Smooth muscle cell (in vitro differentiated cells): ENCODE data around the gene HYDIN. TPM values are rescaled to one million over a fixed set of nuclear protein-coding genes. Genes with fewer than 3 reads are reported as not detected.

ENCODE experiments used
- DNase-seq: peaks from one replicate; lab custom pipeline; 2025; ENCODE audit not compliant: unreplicated experiment; lab: John Stamatoyannopoulos, UW
- H2AFZ ChIP-seq: fragments of 200-600 bp; sonication (generic); 2 replicates; pipeline ENCODE4 v1.6.0; 2016; ENCODE audit warnings: antibody characterized with exemption, low read depth, mild to moderate bottlenecking
- H3F3A ChIP-seq: fragments of 200-600 bp; sonication (generic); 2 replicates; pipeline ENCODE4 v1.6.0; 2017; ENCODE audit warnings: antibody characterized with exemption, low read depth
- H3K27ac ChIP-seq: fragments of 200-600 bp; sonication (generic); 2 replicates; pipeline ENCODE4 v1.5.1; 2016; ENCODE audit warnings: low read depth, mild to moderate bottlenecking
- H3K27me3 ChIP-seq: fragments of 200-600 bp; sonication (generic); 2 replicates; pipeline ENCODE4 v1.6.1; 2016; ENCODE audit warnings: low read depth, mild to moderate bottlenecking
- H3K36me3 ChIP-seq: fragments of 200-600 bp; sonication (generic); 2 replicates; pipeline ENCODE4 v1.5.1; 2016; ENCODE audit warnings: low read depth
- H3K4me1 ChIP-seq: fragments of 200-600 bp; sonication (generic); 2 replicates; pipeline ENCODE4 v1.5.1; 2016; ENCODE audit warnings: low read depth
- H3K4me2 ChIP-seq: fragments of 200-600 bp; sonication (generic); 2 replicates; pipeline ENCODE4 v1.6.0; 2016; ENCODE audit warnings: mild to moderate bottlenecking
- H3K4me3 ChIP-seq: fragments of 200-600 bp; sonication (generic); 2 replicates; pipeline ENCODE4 v1.5.1; 2016; ENCODE audit warnings: mild to moderate bottlenecking
- H3K79me2 ChIP-seq: fragments of 200-600 bp; sonication (generic); 2 replicates; pipeline ENCODE4 v1.6.0; 2016; ENCODE audit warnings: low read depth, mild to moderate bottlenecking
- H3K9ac ChIP-seq: fragments of 200-600 bp; sonication (generic); 2 replicates; pipeline ENCODE4 v1.6.0; 2016; ENCODE audit warnings: low read depth
- H3K9me3 ChIP-seq: fragments of 200-600 bp; sonication (generic); replicated peaks from 2 replicates; pipeline ENCODE4 v1.5.1; 2016; ENCODE audit warnings: low read depth
- H4K20me1 ChIP-seq: fragments of 200-600 bp; sonication (generic); 2 replicates; pipeline ENCODE4 v1.6.0; 2016; ENCODE audit warnings: low read depth
- WGBS: methylation state at CpG from one replicate; pipeline ENCODE4 v1.1.7; 2016; ENCODE audit warnings: low lambda C conversion rate; 5-methylcytosine and 5-hydroxymethylcytosine counted together
- polyA plus RNA-seq: library from polyadenylated mRNA; unstranded; fragments of >200 nt; fragmentation: Nextera tagmentation; extraction: Ambion mirVana; gene quantifications from 2 replicates; pipeline ENCODE4 v1.2.1, GENCODE V29; 2016
- total RNA-seq: library from RNA; depleted of rRNA; stranded (reverse); fragments of >200 nt; gene quantifications from 2 replicates; pipeline ENCODE4 v1.2.3, GENCODE V29; 2014
- TF ChIP-seq, protein P1 (sequence below): fragments of 200-600 bp; sonication (generic); IDR thresholded peaks from 2 replicates; pipeline ENCODE4 v1.5.1; 2017; ENCODE audit warnings: borderline replicate concordance, mild to moderate bottlenecking, antibody characterized with exemption; ENCODE audit not compliant: insufficient read depth, poor library complexity, severe bottlenecking

Gene HYDIN
- total RNA-seq (0.27 and 0.45 TPM in 2 replicates), polyA plus RNA-seq (0.41 and 0.70 TPM in 2 replicates)

DNA sequence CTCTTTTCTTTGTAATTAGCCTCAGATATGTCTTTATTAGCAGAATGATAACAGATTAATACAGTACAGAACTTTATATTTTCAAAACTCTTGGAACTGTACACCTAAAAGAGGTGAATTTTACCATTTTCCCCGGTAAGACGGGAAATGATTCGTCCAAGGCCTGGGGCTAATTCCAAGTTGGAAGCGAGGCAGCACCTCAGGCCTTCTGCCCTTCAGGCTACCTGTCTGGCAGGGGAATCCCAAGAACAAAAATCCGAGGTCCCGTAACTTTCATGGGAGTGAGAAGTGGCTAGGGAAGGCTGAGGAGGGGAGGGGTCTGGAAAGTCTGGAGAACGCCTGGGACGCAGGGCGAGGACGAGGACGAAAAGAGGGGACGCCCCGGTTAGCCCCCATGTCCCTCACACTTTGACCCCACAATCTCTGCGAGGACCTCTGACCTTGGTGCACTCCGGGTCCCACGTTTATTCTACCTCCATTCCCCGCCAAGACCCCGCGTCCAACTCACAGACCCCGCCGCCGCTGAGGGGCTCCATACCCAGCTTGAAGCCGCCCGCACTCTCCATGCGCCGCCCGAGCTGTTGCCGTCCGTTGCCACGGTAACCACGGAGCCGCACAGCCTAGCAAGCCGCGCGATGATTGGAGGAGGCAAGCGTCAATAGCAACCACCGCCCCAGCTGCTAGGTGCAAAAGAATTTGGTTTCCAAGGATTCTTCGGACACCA is at the start of gene HYDIN:
TSS of gene HYDIN (minus strand) at position 601 of the 724 bp plus-strand sequence. CDS start 43,827 bp downstream, outside the sequence.
- H2AFZ ChIP-seq, result peak within 1 kb of the TSS; percentile 97
- H3K9me3 ChIP-seq, result peaks cover 6% of the 10 kb centered on the region
- TF ChIP-seq, protein P1, sequence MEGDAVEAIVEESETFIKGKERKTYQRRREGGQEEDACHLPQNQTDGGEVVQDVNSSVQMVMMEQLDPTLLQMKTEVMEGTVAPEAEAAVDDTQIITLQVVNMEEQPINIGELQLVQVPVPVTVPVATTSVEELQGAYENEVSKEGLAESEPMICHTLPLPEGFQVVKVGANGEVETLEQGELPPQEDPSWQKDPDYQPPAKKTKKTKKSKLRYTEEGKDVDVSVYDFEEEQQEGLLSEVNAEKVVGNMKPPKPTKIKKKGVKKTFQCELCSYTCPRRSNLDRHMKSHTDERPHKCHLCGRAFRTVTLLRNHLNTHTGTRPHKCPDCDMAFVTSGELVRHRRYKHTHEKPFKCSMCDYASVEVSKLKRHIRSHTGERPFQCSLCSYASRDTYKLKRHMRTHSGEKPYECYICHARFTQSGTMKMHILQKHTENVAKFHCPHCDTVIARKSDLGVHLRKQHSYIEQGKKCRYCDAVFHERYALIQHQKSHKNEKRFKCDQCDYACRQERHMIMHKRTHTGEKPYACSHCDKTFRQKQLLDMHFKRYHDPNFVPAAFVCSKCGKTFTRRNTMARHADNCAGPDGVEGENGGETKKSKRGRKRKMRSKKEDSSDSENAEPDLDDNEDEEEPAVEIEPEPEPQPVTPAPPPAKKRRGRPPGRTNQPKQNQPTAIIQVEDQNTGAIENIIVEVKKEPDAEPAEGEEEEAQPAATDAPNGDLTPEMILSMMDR, result no peak
- H3K4me2 ChIP-seq, result peak within 1 kb of the TSS; percentile 84
- H3K36me3 ChIP-seq, result no peaks in the 10 kb centered on the region
- DNase-seq, result no peak
- H3K27me3 ChIP-seq, result no peaks in the 10 kb centered on the region
- H4K20me1 ChIP-seq, result no peaks in the 10 kb centered on the region
- H3K79me2 ChIP-seq, result no peaks in the 10 kb centered on the region
- H3K9ac ChIP-seq, result peak within 1 kb of the TSS; percentile 63
- H3K4me3 ChIP-seq, result peak within 1 kb of the TSS; percentile 44
- no peaks in the 10 kb centered on the region for H3F3A ChIP-seq
- WGBS, result 12% methylated on average over 37 of the region's 38 CpGs
- H3K27ac ChIP-seq, result no peak within 1 kb of the TSS
- no peaks in the 10 kb centered on the region for H3K4me1 ChIP-seq

DNA sequence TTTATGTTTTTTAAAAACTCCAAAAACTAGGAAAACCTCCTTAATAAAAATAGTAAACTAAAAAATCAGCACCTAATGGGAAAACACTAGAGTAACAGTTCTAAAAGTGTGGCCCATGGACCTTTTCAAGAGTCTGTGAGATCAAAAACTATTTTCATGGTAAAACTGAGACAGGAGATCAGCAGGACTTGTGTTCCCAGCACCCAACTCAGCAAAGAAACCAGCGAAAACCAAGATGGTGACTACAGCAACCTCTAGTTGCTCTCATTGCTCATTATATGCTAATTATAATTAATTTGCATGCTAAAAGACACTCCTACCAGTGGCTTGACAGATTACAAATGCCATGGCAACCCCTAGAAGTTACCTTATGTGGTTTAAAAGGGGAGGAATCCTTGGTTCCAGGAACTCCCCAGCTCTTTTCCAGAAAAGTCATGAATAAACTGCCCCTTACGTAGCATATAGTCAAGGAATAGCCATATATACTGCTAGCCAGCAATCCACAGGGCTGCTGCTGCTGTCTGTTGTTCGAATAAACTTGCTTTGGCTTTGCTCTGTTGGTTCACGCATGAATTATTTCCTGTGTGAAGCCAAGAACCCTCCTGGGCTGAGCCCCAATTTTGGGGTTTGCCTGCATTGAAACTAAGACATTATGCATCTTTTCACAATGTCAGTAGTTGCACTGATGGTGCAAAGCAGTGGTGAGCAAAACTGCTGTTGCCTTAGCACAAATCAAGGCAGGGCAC is 46.2 kb upstream of the HYDIN start:
- Histone ChIP-seq H3K9ac (no peak overlapping the region), H3K27ac (no peak overlapping the region), H3F3A (no peaks in the 10 kb centered on the region), H2AFZ (no peak overlapping the region), H3K4me3 (no peak overlapping the region), H3K36me3 (no peaks in the 10 kb centered on the region), H3K4me2 (no peak overlapping the region), H4K20me1 (no peaks in the 10 kb centered on the region), H3K79me2 (no peaks in the 10 kb centered on the region), H3K4me1 (no peaks in the 10 kb centered on the region), H3K27me3 (no peaks in the 10 kb centered on the region), H3K9me3 (no peaks in the 10 kb centered on the region)
- TF ChIP-seq, protein P1, result no peak
- WGBS, result 97% methylated on average over 4 of the region's 4 CpGs
- DNase-seq, result no peak

DNA sequence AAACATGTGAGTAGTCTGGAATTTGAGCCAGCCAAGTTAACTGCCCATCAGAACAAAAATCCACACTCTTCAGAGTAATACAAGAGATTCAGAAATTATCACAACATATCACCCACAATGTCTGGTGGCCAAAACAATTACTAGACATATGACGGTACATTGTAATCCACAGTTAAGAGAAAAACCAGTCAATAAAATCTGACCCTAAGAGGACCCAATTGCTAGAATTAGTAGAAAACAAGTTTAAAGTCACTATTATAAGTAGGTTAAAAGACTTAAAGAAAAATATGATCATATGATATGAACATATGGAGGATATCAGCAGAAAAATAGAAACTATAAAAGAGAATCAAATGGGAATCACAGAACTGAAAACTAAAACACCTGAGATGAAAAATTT is 42.9 kb upstream of the HYDIN start:
- Histone ChIP-seq H3K4me1 (no peaks in the 10 kb centered on the region), H3K4me3 (no peak overlapping the region), H2AFZ (no peak overlapping the region), H3K79me2 (no peaks in the 10 kb centered on the region), H3K36me3 (no peaks in the 10 kb centered on the region), H3K27ac (no peak overlapping the region), H3K4me2 (no peak overlapping the region), H3K27me3 (no peaks in the 10 kb centered on the region), H3K9ac (no peak overlapping the region), H4K20me1 (no peaks in the 10 kb centered on the region), H3F3A (no peaks in the 10 kb centered on the region), H3K9me3 (no peaks in the 10 kb centered on the region)
- TF ChIP-seq, protein P1, result no peak
- no peak for DNase-seq
- WGBS, result 90% methylated on average over 1 of the region's 1 CpG
